GM12864 (cell line): ENCODE data around the gene CCDC17.
"Not testable (repeated sequence)": the region's sequence is repeated elsewhere in the genome, so short reads cannot be mapped to it uniquely, and the experiment has no call there.

Experiments used
- DNase-seq: peaks from one replicate; pipeline ENCODE4 v3.0.0-alpha.2; 2011; ENCODE audit warnings: low read depth
- H3K4me3 ChIP-seq: 2 replicates; pipeline ENCODE4 v1.5.1; 2011; ENCODE audit warnings: mild to moderate bottlenecking, low read depth, low read length, control low read depth
- TF ChIP-seq, protein P1 (sequence below): IDR thresholded peaks from 2 replicates; pipeline ENCODE4 v1.5.1; 2011; ENCODE audit warnings: low read depth, mild to moderate bottlenecking, moderate library complexity, low read length, control low read depth, inconsistent platforms; ENCODE audit errors: missing control alignments

Gene CCDC17

DNA sequence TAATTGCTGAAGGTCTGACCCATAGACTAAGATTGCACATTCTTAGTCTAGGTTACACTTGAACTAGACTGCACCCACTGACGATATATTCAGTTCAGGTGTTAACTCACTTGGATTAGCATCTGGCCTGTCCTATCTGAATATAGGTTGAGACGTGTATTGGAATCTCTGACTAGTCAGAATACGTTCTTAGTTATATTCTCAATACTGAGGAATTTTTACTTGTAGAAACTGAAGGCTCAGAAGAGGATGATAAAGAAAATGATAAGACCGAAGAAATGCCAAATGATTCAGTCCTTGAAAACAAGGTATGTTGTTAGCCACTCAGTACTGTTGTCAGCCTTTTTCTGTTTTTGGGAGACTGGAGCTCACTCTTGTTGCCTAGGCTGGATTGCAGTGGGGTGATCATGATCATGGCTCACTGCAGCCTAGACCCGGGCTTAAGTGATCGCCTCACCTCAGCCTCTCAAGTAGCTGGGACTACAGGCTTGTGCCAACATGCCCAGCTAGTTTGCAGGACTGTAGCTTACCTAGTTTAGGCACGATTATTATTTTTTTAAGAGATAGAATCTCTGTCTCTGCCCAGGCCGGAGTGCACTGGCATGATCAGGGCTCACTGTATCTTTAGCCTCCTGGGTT, 10.8 kb downstream of the CCDC17 start:
- TF ChIP-seq, protein P1, sequence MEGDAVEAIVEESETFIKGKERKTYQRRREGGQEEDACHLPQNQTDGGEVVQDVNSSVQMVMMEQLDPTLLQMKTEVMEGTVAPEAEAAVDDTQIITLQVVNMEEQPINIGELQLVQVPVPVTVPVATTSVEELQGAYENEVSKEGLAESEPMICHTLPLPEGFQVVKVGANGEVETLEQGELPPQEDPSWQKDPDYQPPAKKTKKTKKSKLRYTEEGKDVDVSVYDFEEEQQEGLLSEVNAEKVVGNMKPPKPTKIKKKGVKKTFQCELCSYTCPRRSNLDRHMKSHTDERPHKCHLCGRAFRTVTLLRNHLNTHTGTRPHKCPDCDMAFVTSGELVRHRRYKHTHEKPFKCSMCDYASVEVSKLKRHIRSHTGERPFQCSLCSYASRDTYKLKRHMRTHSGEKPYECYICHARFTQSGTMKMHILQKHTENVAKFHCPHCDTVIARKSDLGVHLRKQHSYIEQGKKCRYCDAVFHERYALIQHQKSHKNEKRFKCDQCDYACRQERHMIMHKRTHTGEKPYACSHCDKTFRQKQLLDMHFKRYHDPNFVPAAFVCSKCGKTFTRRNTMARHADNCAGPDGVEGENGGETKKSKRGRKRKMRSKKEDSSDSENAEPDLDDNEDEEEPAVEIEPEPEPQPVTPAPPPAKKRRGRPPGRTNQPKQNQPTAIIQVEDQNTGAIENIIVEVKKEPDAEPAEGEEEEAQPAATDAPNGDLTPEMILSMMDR = no peak

DNA sequence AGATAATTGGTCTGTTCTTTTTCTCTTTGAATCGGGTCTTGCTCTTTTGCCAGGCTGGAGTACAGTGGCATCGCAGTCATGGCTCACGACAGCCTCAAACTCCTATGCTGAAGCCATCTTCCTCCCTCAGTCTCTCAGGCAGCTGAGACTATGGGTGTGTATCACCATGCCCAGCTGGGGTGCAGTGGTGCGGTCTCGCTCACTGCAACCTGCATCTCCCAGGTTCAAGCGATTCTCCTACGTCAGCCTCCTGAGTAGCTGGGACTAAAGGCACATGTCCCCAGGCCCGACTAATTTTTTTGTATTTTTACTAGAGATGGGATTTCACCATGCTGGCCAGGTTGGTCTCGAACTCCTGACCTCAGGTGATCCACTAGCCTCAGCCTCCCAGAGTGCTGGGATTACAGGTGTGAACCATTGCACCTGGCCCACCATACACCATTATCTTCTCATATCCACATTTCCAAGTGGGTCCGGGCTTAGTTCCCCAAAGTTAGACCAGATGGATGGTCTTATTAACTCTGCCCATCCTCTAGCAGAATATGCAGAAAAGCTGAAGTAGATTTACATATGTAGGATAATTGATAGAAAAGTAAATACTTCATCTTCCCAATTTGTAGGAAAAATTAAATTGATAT, 13.1 kb downstream of the CCDC17 start:
- H3K4me3 ChIP-seq = no peak overlapping the region
- no peak for DNase-seq
- TF ChIP-seq, protein P1 = no peak

More for the DNA sequence above, 10.8 kb downstream of the CCDC17 start:
- H3K4me3 ChIP-seq = no peak overlapping the region
- no peak for DNase-seq

DNA sequence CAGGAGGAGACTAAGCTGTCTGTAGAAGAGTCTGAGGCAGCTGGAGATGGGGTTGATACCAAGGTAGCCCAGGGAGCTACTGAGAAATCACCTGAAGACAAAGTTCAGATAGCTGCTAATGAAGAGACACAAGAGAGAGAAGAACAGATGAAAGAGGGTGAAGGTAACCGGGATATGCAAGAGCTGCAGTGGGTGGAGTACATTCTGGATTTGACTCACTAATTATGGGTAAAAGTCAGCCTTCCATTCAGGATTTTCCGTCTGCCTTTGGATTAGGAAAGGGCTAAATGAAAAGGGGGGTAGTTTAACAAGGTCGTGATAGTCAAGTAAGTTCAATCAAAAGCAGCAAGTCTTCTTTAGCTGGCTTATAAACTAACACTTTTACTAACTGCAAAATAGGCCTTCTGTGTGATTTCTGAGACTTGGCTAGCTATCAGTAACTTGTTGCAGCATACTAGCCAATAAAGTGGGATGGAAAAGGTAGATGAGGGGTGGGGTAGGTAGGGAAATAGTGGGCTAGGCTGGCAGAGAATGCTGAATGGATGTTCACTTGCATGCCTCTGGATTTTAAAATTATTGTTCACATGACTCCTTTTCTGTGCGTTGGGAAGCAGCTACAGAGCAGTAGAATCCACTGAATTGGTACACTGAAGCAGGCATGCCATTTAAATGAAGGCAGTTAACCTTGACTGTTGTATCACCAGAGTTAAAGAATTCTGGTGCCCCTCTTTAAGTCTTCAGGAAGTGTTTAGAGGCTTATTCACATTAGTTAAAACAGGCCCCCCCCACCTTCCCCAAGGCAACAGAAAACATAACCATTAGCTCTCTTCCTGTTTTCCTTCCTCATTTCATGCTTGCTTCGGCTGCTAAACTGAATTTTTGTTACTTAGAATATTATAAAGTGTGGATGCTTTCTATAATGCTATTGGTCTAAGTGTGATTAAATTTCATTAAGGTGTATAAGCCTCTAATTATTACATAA, 15.4 kb downstream of the CCDC17 start:
- no peak for DNase-seq
- TF ChIP-seq, protein P1 = no peak
- H3K4me3 ChIP-seq = no peak overlapping the region

DNA sequence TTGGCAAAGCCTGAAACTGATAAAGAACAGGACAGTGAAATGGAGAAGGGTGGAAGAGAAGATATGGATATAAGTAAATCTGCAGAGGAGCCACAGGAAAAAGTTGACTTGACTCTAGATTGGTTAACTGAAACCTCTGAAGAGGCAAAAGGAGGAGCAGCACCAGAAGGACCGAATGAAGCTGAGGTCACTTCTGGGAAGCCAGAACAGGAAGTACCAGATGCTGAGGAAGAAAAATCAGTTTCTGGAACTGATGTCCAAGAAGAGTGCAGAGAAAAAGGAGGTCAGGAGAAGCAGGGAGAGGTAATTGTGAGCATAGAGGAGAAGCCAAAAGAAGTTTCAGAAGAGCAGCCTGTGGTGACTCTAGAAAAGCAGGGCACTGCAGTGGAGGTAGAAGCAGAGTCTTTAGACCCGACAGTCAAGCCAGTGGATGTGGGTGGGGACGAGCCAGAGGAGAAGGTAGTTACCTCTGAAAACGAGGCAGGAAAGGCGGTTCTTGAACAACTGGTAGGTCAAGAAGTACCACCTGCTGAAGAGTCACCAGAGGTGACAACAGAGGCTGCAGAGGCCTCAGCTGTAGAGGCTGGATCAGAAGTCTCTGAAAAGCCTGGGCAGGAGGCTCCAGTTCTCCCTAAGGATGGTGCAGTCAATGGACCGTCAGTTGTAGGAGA, 16.3 kb downstream of the CCDC17 start:
- no peak overlapping the region for H3K4me3 ChIP-seq
- no peak for DNase-seq
- TF ChIP-seq, protein P1 = no peak

DNA sequence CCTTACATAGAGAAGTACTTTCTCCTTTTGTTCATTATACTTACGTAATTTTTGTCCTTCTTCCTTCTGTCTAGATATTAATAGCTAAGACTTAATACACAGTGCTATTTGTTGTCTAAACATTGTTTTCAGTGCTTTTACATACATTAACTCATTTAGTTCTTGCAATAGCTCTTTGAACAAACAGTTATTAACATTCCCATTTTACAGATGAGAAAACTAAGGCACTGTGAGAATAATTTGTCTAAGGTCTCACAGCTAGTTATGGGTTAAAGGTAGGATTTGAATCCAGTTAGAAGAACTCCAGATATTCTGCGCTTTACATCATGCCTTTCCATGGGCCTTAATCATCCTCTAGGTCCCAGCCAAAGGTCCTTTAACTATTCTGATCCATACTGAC, 19.6 kb downstream of the CCDC17 start:
- H3K4me3 ChIP-seq = no peak overlapping the region
- no peak for DNase-seq
- TF ChIP-seq, protein P1 = no peak

DNA sequence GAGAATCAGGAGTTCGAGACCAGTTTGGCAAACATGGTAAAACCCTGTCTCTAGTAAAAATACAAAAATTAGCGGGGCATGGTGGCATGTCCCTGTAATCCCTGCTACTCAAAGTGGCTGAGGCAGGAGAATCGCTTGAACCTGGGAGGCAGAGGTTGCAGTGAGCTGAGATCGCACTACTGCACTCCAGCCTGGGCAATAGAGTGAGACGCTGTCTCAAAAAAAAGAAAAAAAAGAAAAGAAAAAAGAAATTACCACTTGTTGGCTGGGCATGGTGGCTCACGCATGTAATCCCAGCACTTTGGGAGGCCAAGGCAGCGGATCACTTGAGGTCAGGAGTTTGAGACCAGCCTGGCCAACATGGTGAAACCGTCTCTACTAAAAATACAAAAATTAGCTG, 27.1 kb downstream of the CCDC17 start:
- DNase-seq, H3K4me3 ChIP-seq: not testable (repeated sequence)

DNA sequence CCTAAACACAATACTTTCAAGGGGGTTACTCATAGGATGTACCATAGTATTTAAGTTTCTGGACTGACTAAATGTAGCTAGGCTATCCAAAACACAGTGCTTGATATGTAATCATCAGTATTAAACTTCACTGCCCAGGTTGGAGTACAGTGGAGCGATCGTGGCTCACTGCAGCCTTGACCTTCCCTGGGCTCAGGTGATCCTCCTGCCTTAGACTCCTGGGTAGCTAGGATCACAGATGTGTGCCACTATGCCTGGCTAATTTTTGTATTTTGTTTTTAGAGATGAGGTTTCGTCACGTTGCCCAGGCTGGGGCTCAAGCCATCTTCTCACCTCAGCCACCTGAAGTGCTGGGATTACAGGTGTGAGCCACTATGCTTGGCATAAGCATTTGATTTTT, 29.4 kb downstream of the CCDC17 start:
- no peak for DNase-seq
- TF ChIP-seq, protein P1 = no peak
- H3K4me3 ChIP-seq = no peak overlapping the region
